K562 (cell line): ENCODE measurements around the gene CLTC. TPM values are rescaled to one million over a fixed set of nuclear protein-coding genes. Genes with fewer than 3 reads are reported as not detected.

Source experiments
- CAMTA2 ChIP-seq: fragments of 250-450 bp; sonication (Bioruptor Pico); conservative IDR thresholded peaks from 2 replicates; pipeline ENCODE4 v1.5.1; 2022
- DDX20 ChIP-seq: fragments of 450-650 bp; IDR thresholded peaks from 2 replicates; pipeline ENCODE4 v1.6.1; 2016; ENCODE audit warnings: missing genetic modification characterization, low read depth, mild to moderate bottlenecking, missing compliant biosample characterization, moderate library complexity
- LCOR ChIP-seq: sonication (generic); formaldehyde crosslinking; IDR thresholded peaks from 2 replicates; pipeline ENCODE4 v1.8.0; 2022; ENCODE audit warnings: mild to moderate bottlenecking, missing genetic modification reagents
- NR2C2 ChIP-seq, 2 experiments: fragments of 200-800 bp in 1 of 2; sonication (Bioruptor generic) in 1 of 2; sonication (generic) in 1 of 2; formaldehyde crosslinking in 1 of 2; IDR thresholded peaks; 2 replicates each; pipeline versions ENCODE4 v1.6.1 to v1.8.0; 2016 to 2022; ENCODE audit warnings: mild to moderate bottlenecking in 1 of 2, missing compliant biosample characterization in 1 of 2, missing genetic modification characterization in 1 of 2, missing genetic modification reagents in 1 of 2
- PML ChIP-seq: IDR thresholded peaks from 2 replicates; pipeline ENCODE4 v1.6.1; 2012; ENCODE audit warnings: low read length, inconsistent platforms
- RAD51 ChIP-seq: fragments of 450-650 bp; IDR thresholded peaks from 2 replicates; pipeline ENCODE4 v1.7.1; 2016; ENCODE audit warnings: low read depth, mild to moderate bottlenecking, borderline replicate concordance
- SMAD1 ChIP-seq: fragments of 150-350 bp; IDR thresholded peaks from 2 replicates; pipeline ENCODE4 v1.6.1; 2014; ENCODE audit warnings: low read length, low read depth; ENCODE audit not compliant: partially characterized antibody
- SMARCA4 ChIP-seq: fragments of 450-650 bp; IDR thresholded peaks from 2 replicates; pipeline ENCODE4 v1.6.1; 2016
- SMARCE1 ChIP-seq: fragments of 450-650 bp; IDR thresholded peaks from 2 replicates; pipeline ENCODE4 v1.7.1; 2016; ENCODE audit warnings: mild to moderate bottlenecking
- SP2 ChIP-seq: IDR thresholded peaks from 2 replicates; pipeline ENCODE4 v1.6.1; 2011; ENCODE audit warnings: mild to moderate bottlenecking, low read depth, low read length, moderate library complexity; ENCODE audit not compliant: poor library complexity, severe bottlenecking; ENCODE audit errors: extremely low read depth
- ZNF165 ChIP-seq: fragments of 250-450 bp; sonication (Bioruptor Pico); IDR thresholded peaks from 2 replicates; pipeline ENCODE4 v1.4.0; 2020; ENCODE audit warnings: borderline replicate concordance
- ZNF316 ChIP-seq: fragments of 450-650 bp; IDR thresholded peaks from 2 replicates; pipeline ENCODE4 v1.6.1; 2016
- polyA plus RNA-seq, 8 experiments: library from polyadenylated mRNA; depleted of rRNA in 4 of 8; stranded (reverse) in 5 of 8; unstranded in 3 of 8; fragments of >200 nt; fragmentation: Nextera tagmentation in 2 of 8; fragmentation: Illumina TruSeq in 1 of 8; extraction: Ambion mirVana in 2 of 8; extraction: Trizol in 1 of 8; gene quantifications; 2 replicates each; pipeline versions ENCODE4 v1.2.1 to v1.2.3, GENCODE V29; 2011 to 2014; ENCODE audit warnings: inconsistent platforms in 1 of 8, missing spikeins in 1 of 8
- total RNA-seq, 7 experiments: library from RNA; depleted of rRNA in 6 of 7; stranded (reverse); fragments of >200 nt in 6 of 7; fragmentation: Illumina TruSeq in 2 of 7; extraction: Trizol in 2 of 7; gene quantifications; 2 replicates each; pipeline versions ENCODE4 v1.2.1 to v1.2.3, GENCODE V29; 2011 to 2021; ENCODE audit warnings: low replicate concordance in 1 of 7
- TF ChIP-seq, protein P1 (sequence below): fragments of 450-650 bp; formaldehyde crosslinking; IDR thresholded peaks from 2 replicates; pipeline ENCODE4 v1.4.0; 2020; ENCODE audit warnings: mild to moderate bottlenecking, moderate library complexity
- TF ChIP-seq, protein P2 (sequence below): fragments of 250-450 bp; sonication (Bioruptor Pico); IDR thresholded peaks from 2 replicates; pipeline ENCODE4 v1.5.0; 2021
- TF ChIP-seq, protein P3 (sequence below), 2 experiments: IDR thresholded peaks; 2 replicates each; pipeline ENCODE4 v1.6.1; 2011; ENCODE audit warnings: borderline replicate concordance in 1 of 2, control low read depth in 1 of 2, low read depth in 1 of 2, low read length in 1 of 2, mild to moderate bottlenecking in 1 of 2, mixed read lengths in 1 of 2, moderate library complexity in 1 of 2; ENCODE audit not compliant: insufficient read depth in 1 of 2, insufficient read length in 1 of 2, poor library complexity in 1 of 2, severe bottlenecking in 1 of 2; ENCODE audit errors: extremely low read depth in 1 of 2

CLTC gene
- total and polyA plus RNA-seq, 9 of the 15 experiments (the other 6 are each of a cell fraction or from before 2014, with no cell fraction given) = 115 to 267 (median 174) TPM

DNA sequence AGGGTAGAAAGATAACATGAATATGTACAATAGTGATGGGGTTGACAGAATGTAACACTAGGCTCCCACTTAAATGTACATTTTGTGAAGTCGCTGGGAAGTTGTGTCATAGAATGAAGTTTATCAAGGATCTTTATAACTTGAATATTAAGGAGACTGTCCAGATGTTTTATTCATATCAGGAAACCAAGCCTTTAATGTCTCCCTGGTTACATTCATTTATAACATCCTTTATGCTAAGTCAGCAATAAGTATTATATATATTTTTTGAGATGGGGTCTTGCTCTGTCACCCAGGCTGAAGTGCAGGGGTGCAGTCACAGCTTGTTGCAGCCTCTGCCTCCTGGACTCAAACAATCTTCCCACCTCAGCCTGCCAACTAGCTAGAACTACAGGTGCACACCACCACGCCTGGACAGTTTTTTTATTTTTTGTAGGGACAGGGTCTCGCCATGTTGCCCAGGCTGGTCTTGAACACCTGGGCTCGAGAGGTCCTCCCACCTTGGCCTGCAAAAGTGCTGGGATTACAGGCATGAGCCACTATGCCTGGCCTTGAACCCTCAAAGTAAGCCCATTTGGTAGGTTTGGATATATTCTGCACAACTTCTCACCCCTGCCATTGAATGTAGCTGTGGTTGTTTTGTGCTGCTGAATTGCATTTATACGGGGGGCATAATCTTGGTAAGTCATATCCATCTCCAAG is 14.1 kb downstream of the CLTC start (continued):
- TF ChIP-seq ZNF165 (CRISPR knock-in tag) (no peak), ZNF316 (peak; percentile 95), PML (no peak), SP2 (no peak), DDX20 (no peak), SMAD1 (no peak), CAMTA2 (CRISPR knock-in tag) (no peak), SMARCA4 (no peak), NR2C2 (CRISPR knock-in tag; IDR thresholded peaks at IDR 0.05) (no peak), NR2C2 (tag; IDR thresholded peaks at IDR 0.05) (no peak), SMARCE1 (no peak), LCOR (CRISPR knock-in tag) (no peak), RAD51 (no peak)
- TF ChIP-seq, protein P1, sequence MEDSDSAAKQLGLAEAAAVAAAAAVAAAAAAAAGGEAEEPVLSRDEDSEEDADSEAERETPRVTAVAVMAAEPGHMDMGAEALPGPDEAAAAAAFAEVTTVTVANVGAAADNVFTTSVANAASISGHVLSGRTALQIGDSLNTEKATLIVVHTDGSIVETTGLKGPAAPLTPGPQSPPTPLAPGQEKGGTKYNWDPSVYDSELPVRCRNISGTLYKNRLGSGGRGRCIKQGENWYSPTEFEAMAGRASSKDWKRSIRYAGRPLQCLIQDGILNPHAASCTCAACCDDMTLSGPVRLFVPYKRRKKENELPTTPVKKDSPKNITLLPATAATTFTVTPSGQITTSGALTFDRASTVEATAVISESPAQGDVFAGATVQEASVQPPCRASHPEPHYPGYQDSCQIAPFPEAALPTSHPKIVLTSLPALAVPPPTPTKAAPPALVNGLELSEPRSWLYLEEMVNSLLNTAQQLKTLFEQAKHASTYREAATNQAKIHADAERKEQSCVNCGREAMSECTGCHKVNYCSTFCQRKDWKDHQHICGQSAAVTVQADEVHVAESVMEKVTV (CRISPR knock-in tag) = no peak
- TF ChIP-seq, protein P2, sequence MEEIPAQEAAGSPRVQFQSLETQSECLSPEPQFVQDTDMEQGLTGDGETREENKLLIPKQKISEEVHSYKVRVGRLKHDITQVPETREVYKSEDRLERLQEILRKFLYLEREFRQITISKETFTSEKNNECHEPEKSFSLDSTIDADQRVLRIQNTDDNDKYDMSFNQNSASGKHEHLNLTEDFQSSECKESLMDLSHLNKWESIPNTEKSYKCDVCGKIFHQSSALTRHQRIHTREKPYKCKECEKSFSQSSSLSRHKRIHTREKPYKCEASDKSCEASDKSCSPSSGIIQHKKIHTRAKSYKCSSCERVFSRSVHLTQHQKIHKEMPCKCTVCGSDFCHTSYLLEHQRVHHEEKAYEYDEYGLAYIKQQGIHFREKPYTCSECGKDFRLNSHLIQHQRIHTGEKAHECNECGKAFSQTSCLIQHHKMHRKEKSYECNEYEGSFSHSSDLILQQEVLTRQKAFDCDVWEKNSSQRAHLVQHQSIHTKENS (CRISPR knock-in tag) = no peak
- TF ChIP-seq, protein P3, sequence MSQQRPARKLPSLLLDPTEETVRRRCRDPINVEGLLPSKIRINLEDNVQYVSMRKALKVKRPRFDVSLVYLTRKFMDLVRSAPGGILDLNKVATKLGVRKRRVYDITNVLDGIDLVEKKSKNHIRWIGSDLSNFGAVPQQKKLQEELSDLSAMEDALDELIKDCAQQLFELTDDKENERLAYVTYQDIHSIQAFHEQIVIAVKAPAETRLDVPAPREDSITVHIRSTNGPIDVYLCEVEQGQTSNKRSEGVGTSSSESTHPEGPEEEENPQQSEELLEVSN (IDR thresholded peaks at IDR 0.05; ENCODE audit: borderline replicate concordance in 1 of 2, extremely low read depth in 1 of 2, insufficient read depth in 1 of 2, insufficient read length in 1 of 2, low read depth in 1 of 2, low read length in 1 of 2, poor library complexity in 1 of 2, severe bottlenecking in 1 of 2) = no peak
